Measurements from ENCODE around the gene SAMMSON.

Gene SAMMSON

GRCh38 chr3:70090322-70090913, 90.9 kb downstream of the SAMMSON start:
- DNase-seq (ENCODE audit: low spot score): peak; percentile 46

GRCh38 chr3:70094197-70094596, 94.7 kb downstream of the SAMMSON start:
- no peak for DNase-seq (ENCODE audit: low spot score)

- DNase-seq (ENCODE audit: low spot score): no peak
Observed at GRCh38 chr3:70095260-70095659, 95.7 kb downstream of the SAMMSON start.

- no peak for DNase-seq (ENCODE audit: low spot score)
Observed at GRCh38 chr3:70096376-70097066, 97.0 kb downstream of the SAMMSON start.

GRCh38 chr3:70097084-70097483, 97.6 kb downstream of the SAMMSON start:
- DNase-seq (ENCODE audit: low spot score): no peak

GRCh38 chr3:70108072-70108471, 108.5 kb downstream of the SAMMSON start:
- no peak for DNase-seq (ENCODE audit: low spot score)

DNA sequence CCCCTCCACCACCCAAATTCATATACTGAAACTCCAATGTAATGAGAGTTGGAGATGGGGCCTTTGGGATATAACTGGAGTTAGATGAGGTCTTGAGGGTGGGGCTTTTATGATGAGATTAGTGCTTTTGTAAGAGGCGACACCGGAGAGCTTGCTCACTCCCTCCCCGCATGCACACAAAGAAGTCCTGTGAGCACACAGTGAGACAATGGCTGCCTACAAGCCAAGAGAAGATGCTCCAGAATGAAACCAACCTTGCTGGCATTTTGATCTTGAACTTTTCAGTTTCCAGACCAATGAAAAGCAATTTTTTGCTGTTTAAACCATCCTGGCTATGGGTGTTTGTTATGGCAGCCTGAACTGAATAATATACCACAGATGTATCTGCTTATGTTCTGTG, 109.0 kb downstream of the SAMMSON start:
- DNase-seq (ENCODE audit: low spot score): no peak

GRCh38 chr3:70110066-70110465, 110.5 kb downstream of the SAMMSON start:
- DNase-seq (ENCODE audit: low spot score): no peak

DNA sequence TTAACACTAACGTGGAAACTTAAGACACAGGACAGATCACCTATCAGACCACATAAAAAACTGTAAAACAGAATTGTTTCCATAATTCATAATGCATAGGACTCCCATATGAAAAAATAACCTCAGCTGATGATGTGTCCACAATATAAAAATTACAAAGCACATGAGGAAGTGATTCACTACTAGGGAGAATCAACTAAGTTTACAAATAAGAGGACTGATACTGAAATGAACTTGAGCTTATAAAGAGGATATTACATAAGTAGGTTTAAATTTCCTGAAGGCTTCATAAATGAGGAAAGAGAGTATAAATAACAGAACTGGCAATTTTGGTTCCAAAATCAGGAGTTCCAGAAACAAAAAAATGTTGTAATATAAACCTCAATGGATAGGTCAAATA, 111.9 kb downstream of the SAMMSON start:
- DNase-seq (ENCODE audit: low spot score): no peak

DNA sequence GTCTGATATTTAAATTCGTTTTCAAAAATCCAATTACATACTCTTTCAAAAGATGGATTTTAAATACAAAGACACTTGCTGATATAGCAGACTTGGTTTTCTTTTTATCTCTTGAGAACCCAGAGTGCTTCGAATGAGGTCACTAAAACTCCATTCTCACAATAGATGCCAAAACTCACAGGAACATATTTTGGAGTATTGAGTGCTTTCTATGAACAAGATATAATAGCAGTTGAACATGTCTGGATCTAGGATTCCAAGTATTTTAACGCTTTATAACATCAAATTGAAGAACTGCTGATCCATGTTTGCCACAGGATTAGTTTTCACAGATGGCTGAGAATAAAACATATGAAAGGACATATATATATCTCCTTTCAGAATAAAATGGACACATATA, 113.2 kb downstream of the SAMMSON start:
- no peak for DNase-seq (ENCODE audit: low spot score)

DNA sequence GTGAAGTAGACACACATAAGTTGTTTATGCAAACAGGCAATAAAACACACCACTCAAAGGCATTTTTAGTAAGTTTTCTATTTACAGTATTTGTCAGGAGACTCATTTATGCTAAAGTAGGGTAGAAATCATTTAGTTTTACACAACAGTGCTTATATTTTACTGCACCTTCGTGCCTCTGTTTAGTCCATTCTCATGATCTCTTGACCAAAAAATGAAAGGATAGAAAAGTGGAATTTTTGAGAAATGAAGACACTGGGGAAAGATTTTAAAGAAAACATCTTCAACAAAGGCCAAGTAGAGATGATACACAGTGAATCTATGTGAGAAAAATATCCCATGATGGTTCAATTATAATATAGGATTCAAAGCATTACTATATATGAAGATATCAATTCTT, 114.9 kb downstream of the SAMMSON start:
- DNase-seq (ENCODE audit: low spot score): no peak

DNA sequence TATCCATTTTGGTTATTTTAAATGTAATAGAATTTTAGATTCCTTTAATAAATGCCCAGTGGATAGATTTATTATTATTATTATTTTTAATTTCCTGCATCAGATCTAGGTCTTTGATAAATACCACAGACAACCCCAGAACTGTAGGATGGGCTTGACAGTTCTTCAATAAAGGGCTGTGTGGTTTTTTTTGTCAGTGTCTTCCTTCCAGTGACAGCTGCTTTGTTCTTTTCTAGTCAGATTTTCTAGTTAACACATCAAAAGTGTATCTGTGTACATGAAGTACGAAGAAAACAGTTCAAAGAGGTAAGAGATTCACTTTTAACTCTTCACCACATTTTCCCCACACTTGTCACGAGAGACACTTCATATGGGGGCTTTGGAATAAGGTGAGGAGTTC, 120.3 kb downstream of the SAMMSON start:
- DNase-seq (ENCODE audit: low spot score): no peak

Measured in AG20443 (cell line).